GM23248 (cell line): ENCODE measurements around the gene GALNT16.

Experiments
- EZH2 ChIP-seq: fragments of 200-600 bp; sonication (generic); IDR thresholded peaks from 2 replicates; pipeline ENCODE4 v1.6.1; 2018; ENCODE audit warnings: antibody characterized with exemption, mild to moderate bottlenecking; ENCODE audit not compliant: insufficient read depth, poor library complexity, severe bottlenecking
- EZH2phosphoT487 ChIP-seq: fragments of 200-600 bp; sonication (generic); IDR thresholded peaks from 2 replicates; pipeline ENCODE4 v1.6.1; 2018; ENCODE audit warnings: antibody characterized with exemption, moderate library complexity, mild to moderate bottlenecking, low read depth; ENCODE audit not compliant: insufficient read depth

DNA sequence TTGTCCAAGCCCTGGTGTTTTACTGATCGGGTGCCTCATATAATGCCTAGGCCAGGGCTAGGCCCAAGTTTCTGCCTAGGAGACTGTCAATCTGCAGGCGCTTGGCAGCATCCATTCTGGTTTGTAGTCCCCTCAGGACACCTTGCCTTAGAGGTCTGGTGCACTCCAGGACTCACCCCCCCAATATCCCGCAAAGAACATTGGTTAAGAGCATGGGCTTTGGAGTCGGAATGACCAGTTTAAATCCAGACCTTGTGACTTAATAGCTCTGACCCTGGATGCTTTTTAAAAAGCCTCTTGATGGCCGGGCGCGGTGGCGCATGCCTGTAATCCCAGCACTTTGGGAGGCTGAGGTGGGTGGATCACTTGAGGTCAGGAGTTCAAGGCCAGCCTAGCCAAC, 60.0 kb downstream of the GALNT16 start:
- TF ChIP-seq EZH2 (no peak), EZH2phosphoT487 (no peak)
